Stimulated activated CD8-positive, alpha-beta memory T cell treated with anti-CD3 and anti-CD28 coated beads, Interleukin-4, amount 100 ng/mL, for 1 hour (primary cell): ENCODE measurements around the gene GTPBP3.

Experiments
- DNase-seq, 2 donors: peaks; one replicate each; pipeline ENCODE4 v3.0.0-alpha.2; 2020; ENCODE audit warnings: low read depth in 2 of 2, low spot score in 1 of 2

The GTPBP3 gene

DNA sequence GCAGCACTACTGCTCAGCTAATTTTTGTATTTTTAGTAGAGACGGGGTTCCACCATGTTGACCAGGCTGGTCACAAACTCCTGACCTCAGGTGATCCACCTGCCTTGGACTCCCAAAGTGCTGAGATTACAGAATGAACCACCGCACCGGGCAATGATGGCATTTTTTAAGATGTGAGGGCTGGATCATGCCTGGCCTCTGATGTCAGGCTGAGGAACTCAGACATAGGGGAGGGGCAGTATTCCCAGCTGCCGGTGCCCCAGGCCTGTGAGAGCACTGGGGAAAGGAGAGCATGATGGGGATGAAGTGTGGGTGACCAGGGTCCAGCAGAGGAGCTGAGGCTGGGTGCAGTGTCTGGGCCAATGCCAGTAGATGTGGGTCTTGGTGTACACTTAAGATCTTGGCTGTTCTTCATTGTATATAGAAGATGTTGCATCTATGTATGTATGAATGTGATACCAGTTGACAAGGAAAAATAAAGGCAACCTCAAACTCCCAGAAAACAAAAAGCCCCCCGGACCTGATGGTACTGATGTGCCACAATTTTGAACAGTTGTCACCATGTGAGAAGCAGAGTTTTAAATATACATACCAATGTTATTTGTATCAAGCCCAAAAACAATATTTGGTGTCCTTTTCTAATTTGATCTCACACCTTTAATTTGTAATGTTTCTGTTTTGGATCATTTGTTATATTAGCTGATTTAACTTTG, 43.2 kb downstream of the GTPBP3 start:
- DNase-seq: no peak

- no peak for DNase-seq
Observed at GRCh38 chr19:17385878-17386611, 48.7 kb downstream of the GTPBP3 start.

- no peak for DNase-seq
Observed at GRCh38 chr19:17389288-17389687, 51.9 kb downstream of the GTPBP3 start.

DNA sequence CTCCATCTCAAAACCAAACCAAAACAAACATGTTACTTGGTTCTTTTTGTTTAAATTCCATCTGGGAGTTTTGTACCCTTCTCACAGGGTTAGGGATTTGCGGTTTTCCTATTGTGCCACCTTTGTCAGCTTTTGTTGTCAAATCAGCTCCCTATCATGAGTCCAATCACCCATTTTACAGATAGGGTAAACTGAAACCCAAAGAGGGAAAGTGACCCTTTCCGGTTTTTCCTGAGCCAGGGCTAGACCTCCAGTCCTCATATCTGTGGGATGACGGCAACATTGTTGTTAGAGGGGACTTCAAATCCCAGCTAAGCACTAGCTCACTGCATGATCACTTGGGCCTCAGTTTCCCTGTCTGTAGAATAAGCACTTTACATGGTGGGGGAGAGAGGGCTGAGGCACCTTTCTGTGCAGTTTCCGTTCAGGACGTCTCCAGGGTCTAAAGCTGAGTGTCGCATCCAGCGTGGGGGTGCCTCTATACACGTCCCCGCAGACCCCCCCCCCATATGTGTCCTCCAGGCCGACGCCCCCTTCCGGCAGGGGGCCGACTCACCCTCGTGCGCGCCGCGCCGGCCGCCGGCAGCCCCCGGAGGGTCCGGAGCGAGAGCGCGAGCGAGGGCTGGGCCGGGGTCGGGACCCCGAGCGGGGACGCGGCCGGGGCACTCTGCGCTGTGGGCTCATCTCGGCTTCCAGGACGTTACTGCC, 52.8 kb downstream of the GTPBP3 start:
- no peak for DNase-seq

DNA sequence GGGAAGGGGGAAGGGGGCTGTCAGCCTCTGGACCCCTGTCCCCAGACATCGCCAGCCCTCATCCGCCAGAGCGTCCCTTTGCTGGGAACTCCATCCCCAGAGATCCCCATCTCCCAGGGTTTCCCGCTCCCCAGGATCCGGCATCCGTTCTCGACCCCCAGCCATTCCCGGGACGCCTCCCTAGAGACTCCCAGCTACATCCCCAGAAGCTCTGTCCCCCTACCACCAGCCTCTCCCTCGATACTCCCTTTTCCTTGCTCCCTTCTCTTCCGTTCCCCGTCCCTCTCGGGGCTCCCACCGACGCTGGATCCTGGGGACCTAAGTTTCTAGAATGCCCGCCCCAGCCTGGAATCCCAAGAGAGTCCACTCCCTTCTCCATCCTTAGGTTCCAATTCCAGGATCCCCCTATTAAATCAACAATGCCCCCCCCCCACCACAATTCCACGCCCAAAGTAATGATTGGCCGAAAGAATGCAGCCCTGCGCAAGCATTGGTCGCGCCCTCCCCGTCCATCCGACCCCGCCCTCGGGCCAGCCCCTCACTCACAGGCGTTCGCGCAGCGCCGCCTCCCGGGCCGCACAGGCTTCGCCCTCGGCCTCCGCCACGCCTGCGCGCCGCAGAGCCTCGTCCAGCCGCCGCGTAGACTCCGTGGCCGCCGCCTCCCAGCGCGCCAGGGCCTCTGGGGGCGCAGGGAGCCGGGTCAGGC, 53.5 kb downstream of the GTPBP3 start:
- peak; percentile 70 to 73 for DNase-seq

DNA sequence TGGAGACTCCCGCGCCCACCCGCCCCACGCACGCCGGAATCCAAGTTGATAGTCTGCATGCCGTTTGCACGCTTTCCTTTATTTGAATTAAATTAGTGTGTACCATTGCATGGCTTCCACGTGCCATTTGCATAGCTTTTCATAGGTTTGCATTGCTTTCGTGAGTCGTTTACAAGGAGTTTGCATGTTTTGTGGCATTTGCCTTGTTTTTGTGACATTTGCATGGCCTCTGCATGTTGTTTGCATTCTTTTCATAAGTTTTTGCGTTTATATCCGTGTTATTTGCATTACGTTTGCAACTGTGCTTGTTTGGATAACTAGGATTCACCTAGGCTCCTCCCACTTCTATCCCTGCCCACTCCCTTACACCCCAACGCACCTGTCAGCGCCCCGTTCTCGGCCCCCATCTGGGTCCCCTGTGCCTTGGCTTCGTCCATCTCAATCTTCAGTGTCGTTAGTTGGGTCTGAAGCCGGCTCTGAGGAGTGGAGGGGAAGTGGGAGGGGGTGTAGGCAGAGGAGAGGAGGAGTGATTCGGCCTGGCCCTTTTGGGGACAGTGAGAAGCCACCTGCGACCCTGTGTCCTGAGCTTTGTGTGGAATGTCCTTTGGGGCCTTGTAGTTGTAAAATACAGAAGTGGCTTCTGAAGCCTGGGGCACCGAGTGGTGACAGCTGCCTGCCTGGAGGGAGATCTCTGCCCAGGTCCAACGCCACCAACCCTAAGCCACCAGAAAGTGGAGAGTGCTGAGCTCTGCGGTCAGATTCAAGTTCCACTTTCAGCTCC, 54.2 kb downstream of the GTPBP3 start:
- no peak for DNase-seq
